Measurements from ENCODE around the gene CACNB3. TPM values are rescaled to one million over a fixed set of nuclear protein-coding genes. Genes with fewer than 3 reads are reported as not detected.

CACNB3 gene
- total and polyA plus RNA-seq, 2 of the 13 experiments (the other 11 are each of a cell fraction or from before 2014, with no cell fraction given): 0.29 to 0.54 TPM

GRCh38 chr12:48814262-48815125 lies 3.8 kb upstream of the CACNB3 start (continued):
- TF ChIP-seq PREB (CRISPR knock-in tag; IDR thresholded peaks at IDR 0.05) (no peak), DMTF1 (CRISPR knock-in tag; IDR thresholded peaks at IDR 0.05) (no peak), RAD21 (CRISPR knock-in tag; IDR thresholded peaks at IDR 0.05) (peak; percentile 82), KAT7 (CRISPR knock-in tag; IDR thresholded peaks at IDR 0.05; ENCODE audit: borderline replicate concordance) (0 out of 2 replicates have a peak, but pooled peaks have one; percentile 60), ZFAT (CRISPR knock-in tag; conservative IDR thresholded peaks at IDR 0.05) (no peak), HCFC1 (IDR thresholded peaks at IDR 0.05; ENCODE audit: low read depth, low read length) (no peak), POLR2AphosphoS2 (IDR thresholded peaks at IDR 0.05; ENCODE audit: low read depth, low read length) (no peak), YEATS4 (CRISPR knock-in tag; IDR thresholded peaks at IDR 0.05; ENCODE audit: borderline replicate concordance) (no peak; the same call in 1 of the 2 replicates), ZNF263 (CRISPR knock-in tag; IDR thresholded peaks at IDR 0.05) (no peak), ZNF768 (CRISPR knock-in tag; IDR thresholded peaks at IDR 0.05) (peak; percentile 79), ZNF224 (CRISPR knock-in tag; IDR thresholded peaks at IDR 0.05) (no peak), SALL1 (CRISPR knock-in tag; IDR thresholded peaks at IDR 0.05) (peak; percentile 41; the same call in 1 of the 2 replicates), ATM (IDR thresholded peaks at IDR 0.05; ENCODE audit: borderline replicate concordance) (no peak), ZBTB3 (CRISPR knock-in tag; IDR thresholded peaks at IDR 0.05; ENCODE audit: borderline replicate concordance, low read depth) (no peak), ZNF562 (CRISPR knock-in tag; IDR thresholded peaks at IDR 0.05; ENCODE audit: borderline replicate concordance) (no peak), ZBTB26 (CRISPR knock-in tag; IDR thresholded peaks at IDR 0.05; ENCODE audit: borderline replicate concordance) (no peak)
- TF ChIP-seq, protein P1, sequence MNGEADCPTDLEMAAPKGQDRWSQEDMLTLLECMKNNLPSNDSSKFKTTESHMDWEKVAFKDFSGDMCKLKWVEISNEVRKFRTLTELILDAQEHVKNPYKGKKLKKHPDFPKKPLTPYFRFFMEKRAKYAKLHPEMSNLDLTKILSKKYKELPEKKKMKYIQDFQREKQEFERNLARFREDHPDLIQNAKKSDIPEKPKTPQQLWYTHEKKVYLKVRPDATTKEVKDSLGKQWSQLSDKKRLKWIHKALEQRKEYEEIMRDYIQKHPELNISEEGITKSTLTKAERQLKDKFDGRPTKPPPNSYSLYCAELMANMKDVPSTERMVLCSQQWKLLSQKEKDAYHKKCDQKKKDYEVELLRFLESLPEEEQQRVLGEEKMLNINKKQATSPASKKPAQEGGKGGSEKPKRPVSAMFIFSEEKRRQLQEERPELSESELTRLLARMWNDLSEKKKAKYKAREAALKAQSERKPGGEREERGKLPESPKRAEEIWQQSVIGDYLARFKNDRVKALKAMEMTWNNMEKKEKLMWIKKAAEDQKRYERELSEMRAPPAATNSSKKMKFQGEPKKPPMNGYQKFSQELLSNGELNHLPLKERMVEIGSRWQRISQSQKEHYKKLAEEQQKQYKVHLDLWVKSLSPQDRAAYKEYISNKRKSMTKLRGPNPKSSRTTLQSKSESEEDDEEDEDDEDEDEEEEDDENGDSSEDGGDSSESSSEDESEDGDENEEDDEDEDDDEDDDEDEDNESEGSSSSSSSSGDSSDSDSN (CRISPR knock-in tag; IDR thresholded peaks at IDR 0.05): peak; percentile 93; the same call in 1 of the 2 replicates
- TF ChIP-seq, protein P2, sequence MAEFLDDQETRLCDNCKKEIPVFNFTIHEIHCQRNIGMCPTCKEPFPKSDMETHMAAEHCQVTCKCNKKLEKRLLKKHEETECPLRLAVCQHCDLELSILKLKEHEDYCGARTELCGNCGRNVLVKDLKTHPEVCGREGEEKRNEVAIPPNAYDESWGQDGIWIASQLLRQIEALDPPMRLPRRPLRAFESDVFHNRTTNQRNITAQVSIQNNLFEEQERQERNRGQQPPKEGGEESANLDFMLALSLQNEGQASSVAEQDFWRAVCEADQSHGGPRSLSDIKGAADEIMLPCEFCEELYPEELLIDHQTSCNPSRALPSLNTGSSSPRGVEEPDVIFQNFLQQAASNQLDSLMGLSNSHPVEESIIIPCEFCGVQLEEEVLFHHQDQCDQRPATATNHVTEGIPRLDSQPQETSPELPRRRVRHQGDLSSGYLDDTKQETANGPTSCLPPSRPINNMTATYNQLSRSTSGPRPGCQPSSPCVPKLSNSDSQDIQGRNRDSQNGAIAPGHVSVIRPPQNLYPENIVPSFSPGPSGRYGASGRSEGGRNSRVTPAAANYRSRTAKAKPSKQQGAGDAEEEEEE (CRISPR knock-in tag; IDR thresholded peaks at IDR 0.05; ENCODE audit: borderline replicate concordance): 0 out of 2 replicates have a peak, but pooled peaks have one; percentile 65
- TF ChIP-seq, protein P3, sequence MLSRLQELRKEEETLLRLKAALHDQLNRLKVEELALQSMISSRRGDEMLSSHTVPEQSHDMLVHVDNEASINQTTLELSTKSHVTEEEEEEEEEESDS (CRISPR knock-in tag; IDR thresholded peaks at IDR 0.05; ENCODE audit: borderline replicate concordance): no peak; the same call in 1 of the 2 replicates
